Tibial artery (tissue), 4 donors: Measurements from ENCODE around the gene LBX2.
A peak's percentile ranks its signal among the peaks of the same experiment; 100 is the strongest.

Experiments
- DNase-seq, 2 donors: peaks; one replicate each; pipeline ENCODE4 v3.0.0-alpha.2; 2019
- H3K27ac ChIP-seq, 2 donors: fragments of 200-600 bp; sonication (generic) in 1 of 2; 1 replicate in 1 of 2; 2 replicates in 1 of 2; pipeline ENCODE4 v1.5.1; 2018 to 2019; ENCODE audit warnings: mild to moderate bottlenecking in 1 of 2
- H3K27me3 ChIP-seq, 2 donors: fragments of 200-600 bp; sonication (generic) in 1 of 2; one replicate each; pipeline versions ENCODE4 v1.5.1 to v1.6.0; 2016 to 2019
- H3K36me3 ChIP-seq, 3 donors: fragments of 200-600 bp; sonication (generic) in 2 of 3; one replicate each; pipeline ENCODE4 v1.5.1; 2016 to 2019; ENCODE audit warnings: mild to moderate bottlenecking in 2 of 3
- H3K4me1 ChIP-seq, 4 donors: fragments of 200-600 bp; sonication (generic) in 2 of 4; 1 replicate in 3 of 4; 2 replicates in 1 of 4; pipeline ENCODE4 v1.5.1; 2016 to 2019
- H3K4me3 ChIP-seq, 2 donors: fragments of 200-600 bp; sonication (generic) in 1 of 2; 1 replicate in 1 of 2; 2 replicates in 1 of 2; pipeline ENCODE4 v1.5.1; 2018 to 2019; ENCODE audit warnings: mild to moderate bottlenecking in 2 of 2
- H3K9me3 ChIP-seq, 3 donors: fragments of 200-600 bp; sonication (generic) in 1 of 3; one replicate each; pipeline ENCODE4 v1.5.1; 2016 to 2019
- CTCF ChIP-seq, 2 experiments: fragments of 200-600 bp in 1 of 2; fragments of 450-650 bp in 1 of 2; IDR thresholded peaks; one replicate each; pipeline ENCODE4 v1.5.1; 2017 to 2019; ENCODE audit warnings: antibody characterized with exemption in 2 of 2, mild to moderate bottlenecking in 1 of 2, moderate library complexity in 1 of 2
- intact Hi-C: fragments of 100-400 bp; cut with DNase I; formaldehyde crosslinking; loops from one replicate; pipeline ENCODE4 v1.15.0; 2023; ENCODE audit warnings: low total_unique reads

The LBX2 gene

GRCh38 chr2:74499267-74499939 lies at the start of gene LBX2:
TSS of gene LBX2 (minus strand) at chr2:74499603. CDS start at chr2:74499537, 66 bp downstream.
- TF ChIP-seq CTCF (IDR thresholded peaks at IDR 0.05): no peak
- H3K4me1 ChIP-seq: peaks cover 0 to 43% (median 34%) of the 10 kb centered on the region in 4 donors
- DNase-seq: no peak
- H3K9me3 ChIP-seq: no peaks in the 10 kb centered on the region
- peaks cover 0 to 68% of the 10 kb centered on the region in 2 donors for H3K27me3 ChIP-seq
- no peak within 1 kb of the TSS for H3K27ac ChIP-seq
- H3K36me3 ChIP-seq: peaks cover 0 to 4% (median 0%) of the 10 kb centered on the region in 3 donors
- intact Hi-C loops: no loop called here
- H3K4me3 ChIP-seq: peak within 1 kb of the TSS in 1 of 2 donors; percentile 37

- intact Hi-C loops: no loop called here
- peak overlapping the region; percentile 63 to 77 for H3K27ac ChIP-seq
Observed at GRCh38 chr2:74548285-74548899, 49.0 kb upstream of the LBX2 start.

GRCh38 chr2:74546004-74546403 lies 46.6 kb upstream of the LBX2 start:
- no peak for DNase-seq
- H3K27me3 ChIP-seq: no peaks in the 10 kb centered on the region
- intact Hi-C loops: no loop called here
- peaks cover 0 to 20% (median 14%) of the 10 kb centered on the region in 4 donors for H3K4me1 ChIP-seq
- no peak overlapping the region for H3K27ac ChIP-seq
- no peaks in the 10 kb centered on the region for H3K36me3 ChIP-seq
- H3K9me3 ChIP-seq: no peaks in the 10 kb centered on the region
- no peak overlapping the region for H3K4me3 ChIP-seq
- TF ChIP-seq CTCF (IDR thresholded peaks at IDR 0.05): no peak

More at GRCh38 chr2:74548285-74548899, 49.0 kb upstream of the LBX2 start:
- DNase-seq: no peak
- TF ChIP-seq CTCF (IDR thresholded peaks at IDR 0.05): no peak
- Histone ChIP-seq H3K36me3 (no peaks in the 10 kb centered on the region), H3K27me3 (no peaks in the 10 kb centered on the region), H3K9me3 (no peaks in the 10 kb centered on the region), H3K4me3 (peak overlapping the region; percentile 52 to 65), H3K4me1 (peaks cover 0 to 29% (median 22%) of the 10 kb centered on the region in 4 donors)

- Histone ChIP-seq H3K27me3 (no peaks in the 10 kb centered on the region), H3K4me3 (no peak overlapping the region), H3K9me3 (no peaks in the 10 kb centered on the region), H3K36me3 (no peaks in the 10 kb centered on the region), H3K4me1 (peaks cover 0 to 14% (median 11%) of the 10 kb centered on the region in 4 donors), H3K27ac (no peak overlapping the region)
- intact Hi-C loops: no loop called here
- DNase-seq: no peak
- no peak for TF ChIP-seq CTCF (IDR thresholded peaks at IDR 0.05)
Observed at GRCh38 chr2:74544634-74545033, 45.2 kb upstream of the LBX2 start.

- Histone ChIP-seq H3K27ac (no peak overlapping the region), H3K9me3 (no peaks in the 10 kb centered on the region), H3K36me3 (no peaks in the 10 kb centered on the region), H3K4me3 (no peak overlapping the region), H3K4me1 (no peaks in the 10 kb centered on the region), H3K27me3 (no peaks in the 10 kb centered on the region)
- intact Hi-C loops: no loop called here
- no peak for TF ChIP-seq CTCF (IDR thresholded peaks at IDR 0.05)
- no peak for DNase-seq
Observed at GRCh38 chr2:74542978-74543377, 43.6 kb upstream of the LBX2 start.
